ENCODE data around the gene ADARB2.
"Not testable (repeated sequence)": the region's sequence is repeated elsewhere in the genome, so short reads cannot be mapped to it uniquely, and the experiment has no call there.

The ADARB2 gene

DNA sequence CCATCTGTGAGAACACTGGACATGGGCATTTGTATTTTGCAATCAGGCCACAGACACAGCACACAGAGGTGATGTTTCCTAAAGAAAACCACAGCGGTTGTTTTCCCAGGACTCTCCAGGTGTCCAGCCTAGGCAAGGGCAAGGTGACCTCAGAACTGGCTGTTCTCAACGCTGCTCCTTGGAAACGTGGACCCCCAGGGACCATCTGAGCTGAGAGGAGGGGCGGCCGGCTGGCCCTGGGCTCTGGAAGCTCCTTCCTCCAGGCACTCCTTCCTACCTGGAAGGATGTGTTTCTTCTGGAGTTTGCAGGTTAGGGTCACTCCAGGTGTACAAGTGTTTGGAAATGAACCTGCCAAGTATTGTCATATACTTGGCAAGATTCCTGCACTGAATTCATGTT lies 103.1 kb downstream of the ADARB2 start:
- DNase-seq, result no peak

DNA sequence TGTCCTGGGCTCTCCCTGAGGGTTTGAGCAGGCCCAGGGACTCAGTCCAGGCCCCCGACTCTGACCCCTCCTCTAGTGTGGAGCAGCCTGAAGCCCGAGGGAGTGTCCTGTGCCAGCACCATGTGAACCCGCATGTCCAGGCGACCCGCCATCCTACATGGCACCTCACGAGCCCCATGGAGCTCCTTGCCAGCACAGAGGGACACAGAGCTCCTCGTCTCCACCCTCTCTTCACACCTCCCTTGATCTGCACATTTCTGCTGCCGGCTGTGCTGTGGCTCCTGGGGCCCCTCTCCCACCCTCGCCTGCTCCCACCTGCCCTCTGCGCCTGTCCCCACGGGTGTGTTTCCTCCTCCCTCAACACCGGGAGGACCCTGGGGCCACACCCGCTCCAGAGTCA lies 103.5 kb downstream of the ADARB2 start:
- no peak for DNase-seq

DNA sequence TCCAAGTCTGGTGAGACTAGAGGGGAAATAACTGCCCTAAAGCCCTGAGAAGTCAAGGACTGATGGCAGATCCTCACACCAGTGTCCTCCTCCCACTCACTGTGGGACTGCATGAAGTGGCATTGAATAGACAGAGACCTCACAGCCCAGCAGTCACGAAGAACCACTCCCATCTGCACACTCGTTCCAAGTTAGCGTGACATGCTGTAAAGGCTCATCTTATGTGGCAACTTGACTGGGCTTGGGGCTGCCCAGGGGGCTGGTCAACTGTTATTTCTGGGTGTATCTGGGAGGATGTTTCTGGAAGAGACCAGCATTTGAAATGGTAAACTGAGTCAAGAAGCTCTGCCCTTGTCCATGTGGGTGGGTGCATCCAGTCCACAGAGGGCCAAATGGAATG lies 104.7 kb downstream of the ADARB2 start:
- no peak for DNase-seq

DNA sequence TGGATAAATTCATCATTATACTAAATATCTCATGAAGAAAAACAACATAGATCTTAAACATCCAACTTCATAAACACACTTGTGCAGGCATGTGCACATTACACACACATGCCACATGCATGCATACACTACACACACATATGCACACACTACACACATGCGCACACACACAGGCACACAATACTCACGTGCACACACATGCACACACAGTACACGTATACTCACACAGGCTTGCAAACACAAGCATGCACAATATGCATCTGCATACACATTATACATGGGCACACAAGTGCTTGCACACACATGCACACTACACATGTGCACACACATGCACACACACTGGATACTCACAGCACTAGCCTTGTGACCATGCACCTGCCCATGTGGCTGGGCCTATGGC lies 105.2 kb downstream of the ADARB2 start:
- no peak for DNase-seq

DNA sequence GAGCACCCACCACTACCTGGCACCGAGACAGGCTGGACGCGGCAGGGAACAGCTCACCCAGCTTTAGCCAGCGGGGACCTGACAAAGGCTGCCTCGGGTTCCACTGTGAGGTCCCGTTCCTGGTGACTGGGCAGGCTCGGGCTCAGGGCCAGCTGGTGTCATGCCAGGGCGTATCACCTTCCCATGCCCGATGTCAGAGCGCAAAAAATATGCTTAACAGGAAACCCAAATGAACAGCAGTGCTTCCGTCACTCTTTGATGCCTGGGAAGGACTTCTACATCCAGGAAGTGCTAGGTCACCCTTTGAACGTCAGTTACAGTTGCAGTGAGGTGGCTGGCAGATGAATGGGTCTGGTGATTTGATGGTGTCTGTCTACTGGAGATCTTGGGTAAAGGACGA lies 106.0 kb downstream of the ADARB2 start:
- no peak for DNase-seq

DNA sequence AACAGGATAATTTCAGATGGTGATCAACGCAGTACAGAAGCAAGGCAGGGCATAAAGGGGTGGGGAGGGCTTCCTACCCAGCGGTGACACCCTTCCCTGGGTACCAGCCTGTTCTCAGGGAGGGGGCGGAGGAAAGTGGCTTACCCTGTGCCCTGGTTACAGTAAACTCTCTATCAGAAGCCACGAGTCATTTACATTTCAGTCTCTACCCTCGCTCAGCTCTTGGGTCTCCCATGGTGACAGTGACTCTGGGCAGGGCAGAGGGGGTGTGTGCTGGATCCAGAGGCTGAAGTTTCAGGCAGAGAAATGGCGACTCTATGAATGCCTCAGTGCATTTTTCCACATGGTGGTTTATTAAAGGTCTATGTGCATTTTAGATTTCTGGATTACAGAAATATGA lies 107.0 kb downstream of the ADARB2 start:
- DNase-seq, result no peak

DNA sequence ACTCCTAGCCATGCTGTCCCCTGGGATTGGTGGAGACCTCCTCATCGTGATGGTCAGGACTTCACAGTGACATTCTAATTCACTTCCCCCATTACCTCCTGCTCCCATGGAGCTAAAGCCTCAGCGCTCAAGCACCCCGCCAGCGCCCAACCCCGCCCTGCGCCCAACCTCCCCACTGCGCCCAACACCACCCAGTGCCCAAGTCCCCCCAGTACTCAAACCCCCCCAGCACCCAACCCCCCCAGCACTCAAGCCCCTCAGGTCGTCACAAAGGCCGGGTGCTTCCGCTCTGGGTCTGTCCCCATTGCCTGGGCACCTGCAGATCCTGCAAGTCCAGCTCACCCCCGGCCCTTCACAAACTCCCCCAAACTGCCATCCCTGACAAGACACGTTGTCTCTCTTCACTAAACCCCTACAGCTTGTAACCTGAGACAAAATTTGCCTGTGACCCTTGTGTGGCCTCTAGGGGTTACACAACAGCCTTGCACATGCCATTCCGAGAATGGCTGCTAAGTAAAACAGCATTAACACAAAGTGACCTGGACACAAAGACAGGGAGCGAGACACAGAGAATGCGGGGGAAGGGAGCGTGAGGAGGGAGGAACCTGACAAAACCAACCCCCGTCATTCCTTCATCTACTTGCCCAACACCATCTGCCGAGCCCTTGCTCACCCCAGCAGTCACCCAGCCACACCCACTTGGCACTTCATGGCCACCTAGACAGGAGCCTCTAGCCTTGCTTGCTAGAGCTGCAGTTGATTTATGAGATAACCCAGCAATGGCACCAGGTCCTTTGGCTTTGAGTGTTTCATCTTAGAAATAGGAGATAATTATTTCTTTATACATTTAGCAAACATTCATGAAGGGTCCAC lies 107.8 kb downstream of the ADARB2 start:
- DNase-seq, result no peak

DNA sequence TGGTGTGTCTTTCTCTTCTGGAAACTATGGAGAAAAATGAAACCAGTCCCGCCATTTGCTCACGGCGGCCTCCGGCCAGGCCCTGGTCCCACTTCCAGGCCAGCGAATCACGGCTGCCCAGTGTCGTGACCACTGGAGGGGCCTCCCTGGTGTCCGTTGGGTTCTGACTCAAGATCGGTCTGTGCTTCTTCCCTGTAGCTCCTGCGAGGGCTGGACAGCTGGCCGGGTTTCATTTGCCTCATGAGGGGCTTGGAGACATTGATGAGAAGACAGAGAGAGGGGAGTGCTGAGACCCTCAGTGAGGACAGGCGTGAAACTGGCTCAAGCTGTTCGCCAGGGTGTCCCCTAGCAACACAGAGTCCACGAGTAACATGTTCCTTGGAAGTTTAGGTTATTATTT lies 108.6 kb downstream of the ADARB2 start:
- DNase-seq, result no peak

DNA sequence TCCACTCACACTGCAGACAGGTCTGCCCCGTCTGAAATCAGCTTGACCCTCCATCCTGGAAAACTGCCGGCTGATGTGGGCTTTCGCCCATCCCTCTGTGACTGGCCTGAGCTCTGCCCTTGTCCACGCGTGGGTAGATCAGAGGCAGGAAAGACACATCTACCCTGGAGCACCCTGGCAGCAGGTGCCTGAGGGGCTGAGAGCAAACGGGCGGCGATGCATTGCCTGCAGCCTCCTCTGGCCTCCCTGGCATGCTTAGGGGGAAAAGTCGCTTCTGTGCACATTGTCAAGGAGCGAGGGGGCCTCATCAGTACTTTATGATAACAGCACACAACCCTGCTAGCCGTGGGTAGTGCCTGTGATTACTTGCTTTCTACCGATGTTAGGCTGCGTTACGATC lies 109.4 kb downstream of the ADARB2 start:
- no peak for DNase-seq

DNA sequence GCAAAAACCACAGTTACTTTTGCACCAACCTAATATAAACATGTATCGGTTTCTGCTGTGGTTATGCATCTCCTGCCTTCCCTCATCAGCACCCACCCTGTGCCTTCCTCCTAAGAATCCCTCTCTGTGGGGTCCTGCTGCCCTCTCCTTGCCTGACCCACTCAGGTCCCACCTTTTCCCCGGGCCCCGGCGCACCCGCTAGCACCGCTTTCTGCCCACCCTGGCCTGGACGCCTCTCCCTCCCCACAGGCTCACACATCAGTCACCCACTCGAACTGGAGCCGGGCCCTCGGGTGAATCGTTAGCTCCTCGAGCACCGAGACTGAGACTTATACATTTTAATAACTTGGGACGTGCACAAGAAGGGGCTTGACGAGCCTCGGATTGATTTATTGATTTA lies 110.5 kb downstream of the ADARB2 start:
- DNase-seq, result no peak

DNA sequence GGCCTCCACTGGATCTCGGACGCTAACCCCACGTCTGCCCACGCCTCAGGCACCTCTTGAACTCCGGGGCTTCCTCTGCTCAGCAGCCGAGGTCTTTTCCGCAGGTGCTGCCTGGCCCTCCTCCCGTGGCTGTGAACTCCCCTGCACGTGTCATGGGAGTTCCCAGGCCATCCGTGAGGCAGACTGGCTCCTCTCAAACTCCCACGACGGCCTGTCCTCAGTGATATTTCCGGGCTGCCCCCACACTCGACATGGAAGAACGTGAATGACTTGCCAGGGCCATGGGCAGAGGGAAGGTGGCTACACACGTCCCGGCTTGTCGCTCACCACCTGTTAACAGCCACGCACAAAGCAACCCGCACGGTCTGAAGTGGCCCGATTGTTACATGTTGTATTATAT lies 110.9 kb downstream of the ADARB2 start:
- no peak for DNase-seq

DNA sequence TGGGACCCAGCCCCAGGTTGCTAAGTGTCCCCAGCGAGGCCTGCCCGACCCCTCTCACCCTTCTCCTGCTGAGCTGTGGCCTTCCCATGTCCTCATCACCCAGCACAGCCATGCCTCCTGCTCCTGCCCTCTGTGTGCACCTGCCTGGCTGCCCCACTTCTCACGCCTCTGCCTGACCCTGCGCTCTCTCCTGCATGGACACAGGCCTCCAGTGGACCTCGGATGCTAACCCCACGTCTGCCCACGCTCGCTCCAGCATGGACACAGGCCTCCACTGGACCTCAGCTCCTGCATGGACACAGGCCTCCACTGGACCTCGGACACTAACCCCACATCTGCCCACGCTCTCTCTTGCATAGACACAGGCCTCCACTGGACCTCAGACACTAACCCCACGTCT lies 111.6 kb downstream of the ADARB2 start:
- DNase-seq, result no peak

DNA sequence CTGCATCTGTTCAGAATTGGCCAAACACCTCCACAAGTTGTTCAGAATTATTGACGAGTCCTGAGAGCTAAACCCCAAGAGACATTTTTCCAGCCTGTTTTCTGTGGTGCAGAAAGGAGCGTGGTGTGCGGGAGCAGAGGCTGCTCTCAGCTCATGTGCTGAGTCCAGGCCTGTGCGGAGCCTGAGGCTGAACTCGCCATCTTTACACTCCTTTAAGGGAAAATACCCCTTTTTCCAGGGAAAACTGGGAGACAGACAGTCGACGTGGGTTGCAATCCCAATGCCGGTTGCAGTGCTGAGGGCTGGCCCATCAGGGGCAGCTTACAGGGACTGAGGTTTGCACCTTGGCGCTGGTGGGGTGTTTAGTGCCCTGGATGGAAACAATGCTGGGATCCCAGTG lies 112.2 kb downstream of the ADARB2 start:
- no peak for DNase-seq

DNA sequence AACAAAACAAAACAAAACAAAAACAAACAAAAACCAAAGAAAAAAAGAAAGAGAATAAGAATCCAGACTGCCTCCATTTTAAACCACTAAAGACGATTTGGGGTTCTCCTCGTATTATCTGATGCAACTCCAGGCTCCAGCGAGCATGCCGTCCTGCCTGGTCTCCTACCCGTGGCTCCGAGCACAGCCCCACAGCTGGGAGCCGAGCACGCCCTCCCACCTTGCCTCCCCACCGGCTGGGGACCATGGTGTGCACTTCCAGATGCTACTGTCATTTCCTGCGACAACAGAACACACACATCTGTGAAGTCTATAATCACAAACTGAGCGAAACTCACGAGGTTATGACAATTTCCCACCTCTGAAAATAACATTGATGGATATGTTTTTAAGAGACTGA lies 113.1 kb downstream of the ADARB2 start:
- DNase-seq, result no peak

DNA sequence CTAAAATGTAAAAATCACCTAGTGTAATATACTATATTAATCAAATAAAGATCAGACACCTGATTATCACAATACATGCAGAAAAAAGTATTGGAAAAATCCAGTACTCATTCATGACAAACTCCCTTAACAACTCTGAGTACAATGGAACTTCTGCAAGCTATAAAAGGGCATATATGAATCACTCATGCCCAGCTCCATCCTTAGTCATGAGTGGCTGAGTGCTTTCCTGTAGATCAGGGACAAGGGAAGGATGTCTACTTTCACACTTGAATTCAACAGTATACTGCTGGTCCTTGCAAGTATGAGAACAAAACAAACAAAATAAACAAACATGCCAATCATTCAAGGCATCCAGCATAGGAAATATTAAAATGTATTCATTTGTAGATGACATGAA lies 116.5 kb downstream of the ADARB2 start:
- no peak for DNase-seq

DNA sequence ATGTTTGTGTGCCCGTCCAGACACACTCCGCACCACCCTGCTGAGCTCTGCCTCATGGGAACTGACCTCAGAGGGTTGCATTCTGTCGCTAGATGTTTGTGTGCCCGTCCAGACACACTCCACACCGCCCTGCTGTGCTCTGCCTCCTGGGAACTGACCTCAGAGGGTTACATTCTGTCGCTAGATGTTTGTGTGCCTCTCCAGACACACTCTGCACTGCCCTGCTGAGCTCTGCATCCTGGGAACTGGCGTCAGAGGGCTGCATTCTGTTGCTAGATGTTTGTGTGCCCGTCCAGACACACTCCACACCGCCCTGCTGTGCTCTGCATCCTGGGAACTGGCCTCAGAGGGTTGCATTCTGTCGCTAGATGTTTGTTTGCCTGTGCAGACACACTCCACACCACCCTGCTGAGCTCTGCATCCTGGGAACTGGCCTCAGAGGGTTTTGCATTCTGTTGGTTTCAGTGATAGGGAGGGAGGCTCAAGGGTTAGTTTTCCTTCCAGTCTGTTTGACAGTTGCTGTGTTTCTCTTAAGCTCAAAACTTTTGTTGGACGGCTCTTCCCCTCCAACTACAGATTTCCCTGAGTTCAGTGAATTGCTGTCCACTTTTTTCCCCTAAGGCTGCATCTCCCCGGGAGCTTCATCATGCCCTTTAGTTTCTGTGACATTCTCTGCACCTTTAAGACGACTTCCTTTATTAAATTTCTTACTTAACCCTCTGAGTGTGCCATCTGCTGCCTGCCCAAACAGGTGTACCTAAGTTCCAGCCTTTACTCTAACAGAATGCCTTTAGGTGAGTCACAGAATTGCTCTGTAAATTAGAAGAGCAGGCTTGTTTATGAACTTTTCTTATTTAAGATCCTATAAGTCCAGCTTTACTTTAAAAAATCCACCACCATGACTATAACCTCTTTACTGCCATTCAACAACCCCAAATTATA lies 119.7 kb downstream of the ADARB2 start:
- not testable (repeated sequence) for DNase-seq

DNA sequence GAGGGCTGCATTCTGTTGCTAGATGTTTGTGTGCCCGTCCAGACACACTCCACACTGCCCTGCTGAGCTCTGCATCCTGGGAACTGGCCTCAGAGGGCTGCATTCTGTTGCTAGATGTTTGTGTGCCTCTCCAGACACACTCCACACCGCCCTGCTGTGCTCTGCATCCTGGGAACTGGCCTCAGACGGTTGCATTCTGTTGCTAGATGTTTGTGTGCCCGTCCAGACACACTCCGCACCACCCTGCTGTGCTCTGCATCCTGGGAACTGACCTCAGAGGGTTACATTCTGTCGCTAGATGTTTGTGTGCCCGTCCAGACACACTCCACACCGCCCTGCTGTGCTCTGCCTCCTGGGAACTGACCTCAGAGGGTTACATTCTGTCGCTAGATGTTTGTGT lies 120.6 kb downstream of the ADARB2 start:
- not testable (repeated sequence) for DNase-seq

DNA sequence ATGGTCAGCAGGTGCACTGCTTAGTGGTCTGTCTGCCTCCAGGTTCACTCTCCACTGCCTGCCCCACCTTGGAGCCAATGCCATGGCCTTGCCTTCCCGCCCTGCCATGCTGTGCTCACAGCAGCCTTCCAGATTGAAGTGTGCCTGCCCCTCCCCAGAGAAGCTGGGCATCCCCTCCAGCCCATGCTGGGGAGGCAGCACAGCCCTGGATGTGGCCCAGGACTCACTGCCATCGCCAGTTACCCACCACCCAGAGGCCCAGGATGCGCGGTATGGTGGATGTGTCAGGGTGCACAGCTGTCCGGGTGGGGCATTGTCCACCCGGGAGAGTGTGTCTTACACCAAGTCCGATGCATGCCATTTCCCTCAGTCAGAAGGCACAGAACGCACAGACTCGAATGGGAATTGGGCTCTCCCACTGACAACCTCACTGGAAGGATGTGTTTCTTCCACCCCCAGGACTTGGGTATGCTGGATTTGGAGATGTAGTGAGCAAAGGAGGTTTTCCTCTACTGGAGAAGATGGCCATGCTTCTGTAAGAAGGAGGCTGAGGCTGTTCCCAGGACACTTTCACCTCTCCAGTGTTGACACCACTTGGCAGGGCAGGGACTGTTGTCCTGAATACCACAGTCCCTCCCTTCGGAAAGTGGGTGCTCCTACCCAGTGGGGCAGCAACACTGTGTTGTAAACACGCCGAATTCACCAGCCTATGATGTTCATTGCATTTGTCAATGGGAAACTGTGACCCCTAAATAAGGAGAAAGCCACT lies 122.0 kb downstream of the ADARB2 start:
- no peak for DNase-seq

DNA sequence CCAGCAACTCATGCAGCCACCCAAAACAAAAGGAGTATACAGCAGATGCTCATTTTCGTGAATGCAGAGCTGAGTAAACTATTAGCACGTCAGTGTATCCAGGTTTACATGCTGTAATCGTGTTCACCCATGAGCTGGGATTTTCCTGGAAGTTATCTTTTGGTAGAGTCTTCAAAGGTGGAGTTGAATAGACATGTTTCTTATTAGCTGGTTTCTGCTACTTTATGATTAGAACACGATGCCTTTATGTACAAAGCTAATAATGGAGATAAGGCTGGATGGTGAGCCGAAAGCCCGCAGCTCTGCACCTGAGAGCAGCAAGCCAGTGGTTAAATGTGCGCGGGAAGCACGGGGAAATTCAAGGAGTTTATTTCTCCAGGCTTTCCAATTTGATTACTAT lies 123.8 kb downstream of the ADARB2 start:
- DNase-seq, result no peak

DNA sequence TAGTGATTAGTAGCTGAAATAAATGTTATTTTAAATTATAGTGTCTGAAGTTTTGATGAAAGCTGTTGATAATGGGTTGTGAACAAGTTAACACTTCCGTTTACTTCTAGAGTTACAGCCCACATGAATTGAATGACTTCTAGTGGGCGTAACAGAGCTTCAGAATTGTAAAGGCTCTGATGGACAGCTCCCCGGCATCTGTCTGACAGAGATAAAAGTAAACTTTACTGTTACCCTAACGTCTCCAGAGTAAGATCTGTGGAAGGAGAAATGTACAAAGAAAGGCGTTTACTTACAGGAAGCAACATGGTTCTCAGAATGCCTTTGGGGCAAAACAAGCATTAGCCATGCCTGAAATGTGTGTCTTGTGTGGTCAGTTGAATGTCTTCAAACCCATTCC lies 124.4 kb downstream of the ADARB2 start:
- DNase-seq, result no peak

DNA sequence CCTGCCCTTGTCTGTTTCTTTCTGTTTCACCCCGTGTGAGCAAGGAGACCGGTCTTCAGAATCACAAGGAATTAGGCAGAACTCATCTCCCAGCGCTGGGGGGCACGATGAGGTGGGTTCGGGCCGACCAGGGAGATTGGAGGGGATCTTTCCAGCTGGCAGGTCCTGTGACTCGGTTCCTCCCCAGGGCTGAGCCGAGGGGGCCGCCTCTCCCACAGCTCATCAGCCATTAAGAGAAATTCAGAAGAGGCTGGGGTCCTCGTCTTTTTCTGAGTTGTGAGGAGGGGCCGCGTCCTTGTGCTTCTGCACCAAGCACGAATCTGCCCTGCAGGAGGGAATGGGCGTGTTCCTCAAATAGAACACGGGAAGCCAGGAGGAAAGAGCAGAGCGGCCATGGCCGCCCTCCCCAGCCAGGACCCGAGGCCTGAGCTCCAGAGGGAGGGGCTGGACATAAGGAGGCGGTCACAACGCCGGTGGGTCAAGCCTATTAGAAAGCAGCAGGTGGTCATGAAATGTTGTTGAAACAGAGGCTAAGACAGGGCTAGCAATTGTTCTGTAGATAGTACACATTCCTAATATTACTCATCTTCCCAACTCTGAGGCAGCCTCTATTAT lies 125.3 kb downstream of the ADARB2 start:
- DNase-seq, result no peak

DNA sequence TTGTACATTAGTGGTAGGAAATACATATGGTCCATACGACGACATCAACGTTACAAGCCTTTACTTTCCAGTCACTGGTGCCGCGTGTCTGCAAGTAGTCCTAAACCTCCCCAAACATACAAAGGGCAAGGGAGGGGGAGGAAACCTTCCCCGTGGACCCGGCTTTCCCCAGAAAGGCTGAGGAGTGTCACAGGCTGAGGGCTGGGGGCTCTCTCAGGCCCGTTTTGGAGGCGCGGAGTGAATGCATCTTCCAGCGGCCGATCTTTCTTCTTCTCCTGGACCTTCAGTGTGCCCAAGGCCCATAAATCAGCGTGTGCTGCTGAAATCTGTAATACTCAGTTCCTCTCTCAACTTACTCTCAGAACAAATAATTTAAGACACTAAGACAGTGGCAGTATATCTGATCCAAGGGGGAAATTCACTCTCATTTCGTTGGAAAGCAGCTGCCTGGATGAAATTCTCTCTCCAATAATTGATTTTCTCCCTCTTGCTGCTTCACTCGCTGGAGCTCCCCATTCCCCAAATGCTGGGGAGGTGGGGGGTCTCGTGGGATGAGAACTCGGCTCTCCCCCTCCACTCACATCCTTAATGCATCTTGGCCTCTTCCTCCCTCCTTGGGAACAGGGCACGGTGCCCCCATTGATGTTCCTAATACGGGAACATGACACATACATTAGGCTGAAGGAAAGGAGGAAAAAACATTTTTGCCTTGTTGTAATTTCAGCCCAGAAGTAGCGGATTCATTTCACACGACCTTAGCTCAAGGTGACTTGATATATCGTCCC lies 126.1 kb downstream of the ADARB2 start:
- DNase-seq, result no peak
